WTC11 (cell line): ENCODE data around the gene TAS2R9.
"Not testable (repeated sequence)": the region's sequence is repeated elsewhere in the genome, so short reads cannot be mapped to it uniquely, and the experiment has no call there.

Experiments
- ATF2 ChIP-seq: sonication (generic); formaldehyde crosslinking; IDR thresholded peaks from 2 replicates; pipeline ENCODE4 v1.8.1; 2022; ENCODE audit warnings: low read depth, missing genetic modification reagents, borderline replicate concordance
- ATF3 ChIP-seq: sonication (generic); formaldehyde crosslinking; conservative IDR thresholded peaks from 2 replicates; pipeline ENCODE4 v1.8.1; 2022; ENCODE audit warnings: mild to moderate bottlenecking, missing genetic modification reagents
- CTCF ChIP-seq: fragments of 200-600 bp; IDR thresholded peaks from 2 replicates; pipeline ENCODE4 v1.8.0; 2022; ENCODE audit warnings: antibody characterized with exemption
- E2F1 ChIP-seq: sonication (generic); formaldehyde crosslinking; IDR thresholded peaks from 2 replicates; pipeline ENCODE4 v1.8.0; 2022; ENCODE audit warnings: mild to moderate bottlenecking, missing genetic modification reagents
- E2F5 ChIP-seq: sonication (generic); formaldehyde crosslinking; IDR thresholded peaks from 2 replicates; pipeline ENCODE4 v1.8.1; 2022; ENCODE audit warnings: mild to moderate bottlenecking, moderate library complexity, missing genetic modification reagents
- FOXP1 ChIP-seq: sonication (generic); formaldehyde crosslinking; IDR thresholded peaks from 2 replicates; pipeline ENCODE4 v1.8.0; 2022; ENCODE audit warnings: missing genetic modification reagents, mild to moderate bottlenecking, moderate library complexity, borderline replicate concordance
- HMGA2 ChIP-seq: fragments of 250-450 bp; sonication (Bioruptor Pico); IDR thresholded peaks from 2 replicates; pipeline ENCODE4 v1.4.0; 2021; ENCODE audit warnings: mild to moderate bottlenecking, moderate library complexity
- NFE2L1 ChIP-seq: sonication (generic); formaldehyde crosslinking; IDR thresholded peaks from 2 replicates; pipeline ENCODE4 v1.8.1; 2023; ENCODE audit warnings: missing genetic modification reagents
- RELA ChIP-seq: sonication (generic); formaldehyde crosslinking; IDR thresholded peaks from 2 replicates; pipeline ENCODE4 v1.8.1; 2022; ENCODE audit warnings: missing genetic modification reagents, mild to moderate bottlenecking, borderline replicate concordance
- SMAD3 ChIP-seq: sonication (generic); formaldehyde crosslinking; IDR thresholded peaks from 2 replicates; pipeline ENCODE4 v1.8.0; 2022; ENCODE audit warnings: missing genetic modification reagents, mild to moderate bottlenecking, borderline replicate concordance
- ZNF232 ChIP-seq: sonication (generic); formaldehyde crosslinking; IDR thresholded peaks from 2 replicates; pipeline ENCODE4 v1.8.0; 2022; ENCODE audit warnings: mild to moderate bottlenecking, missing genetic modification reagents

- not testable (repeated sequence) for TF ChIP-seq CTCF; SMAD3 (CRISPR knock-in tag); ZNF232 (CRISPR knock-in tag); HMGA2 (CRISPR knock-in tag); FOXP1 (CRISPR knock-in tag); ATF2 (CRISPR knock-in tag); ATF3 (CRISPR knock-in tag); RELA (CRISPR knock-in tag); E2F5 (CRISPR knock-in tag); E2F1; NFE2L1 (CRISPR knock-in tag)
Measured at GRCh38 chr12:10791769-10792168, 18.2 kb downstream of the TAS2R9 start.
